PC-9 (cell line): ENCODE data around the gene MORN5. TPM values are rescaled to one million over a fixed set of nuclear protein-coding genes. Genes with fewer than 3 reads are reported as not detected.

Experiments used
- BruUV-seq: library from RNA; stranded (reverse); fragments of 400-500 nt; replicated peaks from 2 replicates; lab custom pipeline; 2021; lab: Mats Ljungman, UMichigan
- CTCF ChIA-PET: fragments of 300-600 bp; sonication (Branson Sonifier 250); formaldehyde crosslinking; loops from one replicate; lab custom pipeline; 2022; ENCODE audit warnings: antibody characterized with exemption; lab: Charles Lee
- POLR2A ChIA-PET: fragments of 300-600 bp; sonication (Branson Sonifier 250); formaldehyde crosslinking; loops from one replicate; lab custom pipeline; 2022; ENCODE audit warnings: antibody characterized with exemption; ENCODE audit not compliant: unreplicated experiment; lab: Charles Lee
- DNase-seq, 2 experiments: peaks; one replicate each; pipeline versions ENCODE4 v3.0.0 to v3.0.0-alpha.2; 2015 to 2022; ENCODE audit warnings: mixed read lengths in 1 of 2
- H2AFZ ChIP-seq: fragments of 200-600 bp; sonication (generic); 2 replicates; pipeline ENCODE4 v1.8.1; 2017; ENCODE audit warnings: antibody characterized with exemption
- H3F3A ChIP-seq: fragments of 200-600 bp; sonication (generic); 2 replicates; pipeline ENCODE4 v1.8.1; 2017; ENCODE audit warnings: antibody characterized with exemption, mild to moderate bottlenecking, low read depth; ENCODE audit not compliant: insufficient read depth
- H3K27ac ChIP-seq: fragments of 200-600 bp; sonication (generic); 2 replicates; pipeline ENCODE4 v1.6.1; 2016; ENCODE audit warnings: mixed run types
- H3K27me3 ChIP-seq: fragments of 200-600 bp; sonication (generic); 2 replicates; pipeline ENCODE4 v1.6.1; 2016; ENCODE audit warnings: low read depth, mixed run types; ENCODE audit not compliant: insufficient read depth
- H3K36me3 ChIP-seq: fragments of 200-600 bp; sonication (generic); 2 replicates; pipeline ENCODE4 v1.6.1; 2016; ENCODE audit warnings: low read depth, mixed run types
- H3K4me1 ChIP-seq: fragments of 200-600 bp; sonication (generic); replicated peaks from 2 replicates; pipeline ENCODE4 v1.6.1; 2016; ENCODE audit warnings: mixed run types; ENCODE audit not compliant: insufficient read depth
- H3K4me2 ChIP-seq: fragments of 200-600 bp; sonication (generic); 2 replicates; pipeline ENCODE4 v1.6.1; 2017; ENCODE audit warnings: mixed run types
- H3K4me3 ChIP-seq: fragments of 200-600 bp; sonication (generic); 2 replicates; pipeline ENCODE4 v1.6.1; 2016; ENCODE audit warnings: mixed run types
- H3K79me2 ChIP-seq: fragments of 200-600 bp; sonication (generic); 2 replicates; pipeline ENCODE4 v1.6.1; 2017; ENCODE audit warnings: low read depth, mixed run types
- H3K9me2 ChIP-seq: fragments of 200-600 bp; sonication (generic); 2 replicates; pipeline ENCODE4 v1.8.1; 2017; ENCODE audit warnings: mild to moderate bottlenecking; ENCODE audit not compliant: insufficient read depth
- H3K9me3 ChIP-seq: fragments of 200-600 bp; sonication (generic); 2 replicates; pipeline ENCODE4 v1.8.1; 2016; ENCODE audit warnings: low read depth; ENCODE audit not compliant: insufficient read depth
- H4K20me1 ChIP-seq: fragments of 200-600 bp; sonication (generic); 2 replicates; pipeline ENCODE4 v1.8.1; 2017; ENCODE audit not compliant: insufficient read depth
- CTCF ChIP-seq: fragments of 200-600 bp; sonication (generic); conservative IDR thresholded peaks from 2 replicates; pipeline ENCODE4 v1.6.1; 2017; ENCODE audit warnings: mixed run types, antibody characterized with exemption, mild to moderate bottlenecking, moderate library complexity
- EZH2 ChIP-seq: fragments of 200-600 bp; sonication (generic); IDR thresholded peaks from 2 replicates; pipeline ENCODE4 v1.8.0; 2017; ENCODE audit warnings: antibody characterized with exemption, low read depth
- intact Hi-C: fragments of 100-400 bp; cut with micrococcal nuclease; formaldehyde crosslinking; loops from one replicate; pipeline ENCODE4 v1.10.0; 2022; ENCODE audit not compliant: unreplicated experiment
- total RNA-seq: library from RNA; stranded (reverse); gene quantifications from 2 replicates; pipeline ENCODE4 v1.2.3, GENCODE V29; 2021

The MORN5 gene
- total RNA-seq, 1 experiment from 2014 or later, result not detected

GRCh38 chr9:122141671-122142070, 18.0 kb upstream of the MORN5 start:
- intact Hi-C loops, result no loop called here
- BruUV-seq, result no TSS peak
- Histone ChIP-seq H2AFZ (no peak overlapping the region), H4K20me1 (peaks cover 4% of the 10 kb centered on the region; the same call in 1 of the 2 replicates), H3K4me3 (no peak overlapping the region), H3K36me3 (0 out of 2 replicates have a peak, but pooled peaks cover 6% of the 10 kb centered on the region), H3K79me2 (no peaks in the 10 kb centered on the region), H3K27me3 (no peaks in the 10 kb centered on the region), H3F3A (no peaks in the 10 kb centered on the region), H3K4me1 (no peaks in the 10 kb centered on the region), H3K27ac (no peak overlapping the region), H3K9me3 (no peaks in the 10 kb centered on the region), H3K4me2 (no peak overlapping the region), H3K9me2 (no peaks in the 10 kb centered on the region)
- CTCF ChIA-PET, result no interaction called here
- no peak for DNase-seq
- TF ChIP-seq CTCF, result no peak
- no peak for TF ChIP-seq EZH2
- POLR2A ChIA-PET, result no interaction called here

GRCh38 chr9:122143296-122143695, 16.4 kb upstream of the MORN5 start:
- peaks cover 4% of the 10 kb centered on the region; the same call in 1 of the 2 replicates for H4K20me1 ChIP-seq
- no TSS peak for BruUV-seq
- no peak overlapping the region for H2AFZ ChIP-seq
- CTCF ChIA-PET, result no interaction called here
- TF ChIP-seq CTCF (no peak), EZH2 (no peak)
- H3K4me2 ChIP-seq, result no peak overlapping the region
- no peaks in the 10 kb centered on the region for H3F3A ChIP-seq
- H3K27me3 ChIP-seq, result no peaks in the 10 kb centered on the region
- intact Hi-C loops, result no loop called here
- H3K9me3 ChIP-seq, result no peaks in the 10 kb centered on the region
- no peak overlapping the region for H3K27ac ChIP-seq
- POLR2A ChIA-PET, result no interaction called here
- no peak overlapping the region for H3K4me3 ChIP-seq
- H3K4me1 ChIP-seq, result no peaks in the 10 kb centered on the region
- no peaks in the 10 kb centered on the region for H3K79me2 ChIP-seq
- DNase-seq, result no peak
- H3K36me3 ChIP-seq, result peaks cover 6% of the 10 kb centered on the region; the same call in 1 of the 2 replicates
- H3K9me2 ChIP-seq, result no peaks in the 10 kb centered on the region

- Histone ChIP-seq H3K4me3 (no peak overlapping the region), H3K36me3 (peaks cover 6% of the 10 kb centered on the region; the same call in 1 of the 2 replicates), H3K79me2 (no peaks in the 10 kb centered on the region), H3K9me2 (no peaks in the 10 kb centered on the region), H2AFZ (no peak overlapping the region), H3K27ac (no peak overlapping the region), H3K27me3 (no peaks in the 10 kb centered on the region), H4K20me1 (peaks cover 4% of the 10 kb centered on the region; the same call in 1 of the 2 replicates), H3F3A (no peaks in the 10 kb centered on the region), H3K4me2 (no peak overlapping the region), H3K4me1 (no peaks in the 10 kb centered on the region), H3K9me3 (no peaks in the 10 kb centered on the region)
- TF ChIP-seq EZH2 (no peak), CTCF (no peak)
- intact Hi-C loops, result no loop called here
- no peak for DNase-seq
- ChIA-PET CTCF (interaction anchor here (0.6 kb wide), 1 partner anchor 1664 kb away, joined by 4 read pairs; no protein-coding TSS in a partner anchor), POLR2A (no interaction called here)
- BruUV-seq, result no TSS peak
These were observed 15.8 kb upstream of the MORN5 start for GRCh38 chr9:122143876-122144405.
